Panc1 (cell line): Measurements from ENCODE around the gene PTRHD1. TPM values are rescaled to one million over a fixed set of nuclear protein-coding genes. Genes with fewer than 3 reads are reported as not detected.

Source experiments
- ATAC-seq: fragments of 200-7000 bp; cut with Tn5 transposase; 2 replicates; pipeline ENCODE4 v1.9.1; 2020; ENCODE audit warnings: mild to moderate bottlenecking, moderate library complexity
- BruUV-seq: library from RNA; stranded (reverse); fragments of 400-500 nt; replicated peaks from 2 replicates; lab custom pipeline; 2021; lab: Mats Ljungman, UMichigan
- CTCF ChIA-PET: fragments of 300-600 bp; sonication (Branson Sonifier 250); formaldehyde crosslinking; loops from one replicate; lab custom pipeline; 2022; ENCODE audit warnings: antibody characterized with exemption; lab: Charles Lee
- POLR2A ChIA-PET: fragments of 300-600 bp; sonication (Branson Sonifier 250); formaldehyde crosslinking; loops from one replicate; lab custom pipeline; 2022; ENCODE audit warnings: antibody characterized with exemption; lab: Charles Lee
- DNase-seq: peaks from one replicate; pipeline ENCODE4 v3.0.0-alpha.2; 2010; ENCODE audit warnings: low read depth, low spot score
- H3K27ac ChIP-seq: 2 replicates; pipeline ENCODE4 v1.5.1; 2011; ENCODE audit warnings: mild to moderate bottlenecking, low read length, inconsistent platforms
- H3K27me3 ChIP-seq: fragments of 200-500 bp; sonication (Bioruptor generic); 2 replicates; pipeline ENCODE4 v1.6.0; 2014; ENCODE audit warnings: low read length, inconsistent platforms; ENCODE audit not compliant: control insufficient read depth, insufficient read depth
- H3K36me3 ChIP-seq: fragments of 200-500 bp; sonication (Bioruptor generic); 2 replicates; pipeline ENCODE4 v1.5.1; 2014; ENCODE audit warnings: inconsistent platforms, mild to moderate bottlenecking, low read length, moderate library complexity; ENCODE audit not compliant: control insufficient read depth, insufficient read depth
- H3K4me1 ChIP-seq: 2 replicates; pipeline ENCODE4 v1.5.1; 2011; ENCODE audit warnings: inconsistent platforms, mild to moderate bottlenecking, low read length, moderate library complexity; ENCODE audit not compliant: control insufficient read depth, insufficient read depth
- H3K4me3 ChIP-seq, 2 experiments: 2 replicates each; pipeline ENCODE4 v1.5.1; 2011 to 2012; ENCODE audit warnings: low read depth in 2 of 2, low read length in 2 of 2, mild to moderate bottlenecking in 2 of 2, inconsistent platforms in 1 of 2, moderate library complexity in 1 of 2
- H3K9me3 ChIP-seq: fragments of 200-500 bp; sonication (Bioruptor generic); 2 replicates; pipeline ENCODE4 v1.5.1; 2014; ENCODE audit warnings: low read depth, mild to moderate bottlenecking, inconsistent platforms, low read length, moderate library complexity; ENCODE audit not compliant: control insufficient read depth, insufficient read depth
- POLR2AphosphoS5 ChIP-seq: IDR thresholded peaks from 2 replicates; pipeline ENCODE4 v1.6.1; 2012; ENCODE audit warnings: mild to moderate bottlenecking, low read depth, low read length, moderate library complexity
- SIN3A ChIP-seq: IDR thresholded peaks from 2 replicates; pipeline ENCODE4 v1.6.1; 2012; ENCODE audit warnings: low read depth, mild to moderate bottlenecking, low read length, moderate library complexity, borderline replicate concordance; ENCODE audit not compliant: insufficient read depth
- TCF7L2 ChIP-seq: IDR thresholded peaks from 2 replicates; pipeline ENCODE4 v1.6.1; 2011; ENCODE audit warnings: mild to moderate bottlenecking, low read depth, low read length, inconsistent platforms
- in situ Hi-C: cut with HindIII; loops from 2 replicates; pipeline ENCODE4 v1.10.0; 2016; ENCODE audit warnings: low sequenced_read_pairs, low pct_unique_long_range_greater_than_20kb
- intact Hi-C: fragments of 100-400 bp; cut with micrococcal nuclease; formaldehyde crosslinking; loops from one replicate; pipeline ENCODE4 v1.10.0; 2022; ENCODE audit not compliant: unreplicated experiment
- total RNA-seq: library from RNA; stranded (reverse); gene quantifications from one replicate; pipeline ENCODE4 v1.2.1, GENCODE V29; 2021; ENCODE audit not compliant: unreplicated experiment
- TF ChIP-seq, protein P1 (sequence below), 2 experiments: IDR thresholded peaks; 2 replicates each; pipeline ENCODE4 v1.6.1; 2011 to 2012; ENCODE audit warnings: low read depth in 2 of 2, control low read depth in 1 of 2, low read length in 1 of 2, mild to moderate bottlenecking in 1 of 2, moderate library complexity in 1 of 2; ENCODE audit not compliant: insufficient read depth in 1 of 2
- TF ChIP-seq, protein P2 (sequence below): fragments of 450-650 bp; IDR thresholded peaks from 2 replicates; pipeline ENCODE4 v1.5.1; 2017; ENCODE audit warnings: mild to moderate bottlenecking

Gene PTRHD1
- total RNA-seq, 1 experiment from 2014 or later, result 55.1 TPM

DNA sequence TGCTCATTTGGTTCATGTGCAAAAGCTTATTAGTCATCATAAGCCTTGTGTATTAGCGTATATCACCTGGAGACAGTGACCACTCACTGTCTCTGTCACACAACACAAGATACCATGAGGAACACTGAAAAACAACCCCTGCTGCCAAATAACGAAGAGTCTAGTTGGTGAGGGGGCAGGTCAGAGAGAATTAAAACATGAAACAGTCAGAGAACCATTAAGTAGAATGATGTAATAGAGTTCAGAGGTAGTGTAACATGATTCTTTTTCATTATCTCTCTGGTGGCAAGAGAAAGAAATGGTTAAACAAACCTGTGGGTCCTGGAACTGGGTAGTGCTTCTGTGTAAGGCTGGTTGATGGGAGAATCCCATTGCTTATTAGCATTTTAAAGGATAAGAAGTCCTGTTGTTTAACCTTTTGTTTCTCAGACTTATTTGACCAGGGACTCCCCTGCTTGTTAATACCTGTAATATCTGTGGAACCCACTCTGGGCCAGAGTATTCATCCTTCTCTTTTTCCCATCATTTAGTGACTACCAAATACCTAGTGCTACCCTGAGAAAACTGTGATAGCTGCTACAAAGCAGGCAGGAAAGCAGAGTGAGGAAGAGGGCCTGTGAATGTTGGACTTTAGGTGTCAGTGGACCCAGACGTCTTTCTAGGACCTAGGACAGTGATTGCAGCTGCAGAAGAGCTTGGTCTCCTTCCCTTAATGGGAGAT is 38.0 kb downstream of the PTRHD1 start:
- POLR2A ChIA-PET, result no interaction called here
- Histone ChIP-seq H3K36me3 (peaks cover 8% of the 10 kb centered on the region; the same call in 1 of the 2 replicates), H3K9me3 (no peaks in the 10 kb centered on the region), H3K4me1 (no peaks in the 10 kb centered on the region), H3K27me3 (no peaks in the 10 kb centered on the region), H3K27ac (no peak overlapping the region), H3K4me3 (no peak overlapping the region)
- in situ Hi-C loops, result no loop called here
- CTCF ChIA-PET, result interaction anchor here (0.6 kb wide), 1 partner anchor 28 kb away, joined by 5 read pairs; no protein-coding TSS in a partner anchor
- ATAC-seq (no peak), DNase-seq (no peak)
- no TSS peak for BruUV-seq
- no peak for TF ChIP-seq POLR2AphosphoS5
- TF ChIP-seq TCF7L2, result no peak
- TF ChIP-seq, protein P1, sequence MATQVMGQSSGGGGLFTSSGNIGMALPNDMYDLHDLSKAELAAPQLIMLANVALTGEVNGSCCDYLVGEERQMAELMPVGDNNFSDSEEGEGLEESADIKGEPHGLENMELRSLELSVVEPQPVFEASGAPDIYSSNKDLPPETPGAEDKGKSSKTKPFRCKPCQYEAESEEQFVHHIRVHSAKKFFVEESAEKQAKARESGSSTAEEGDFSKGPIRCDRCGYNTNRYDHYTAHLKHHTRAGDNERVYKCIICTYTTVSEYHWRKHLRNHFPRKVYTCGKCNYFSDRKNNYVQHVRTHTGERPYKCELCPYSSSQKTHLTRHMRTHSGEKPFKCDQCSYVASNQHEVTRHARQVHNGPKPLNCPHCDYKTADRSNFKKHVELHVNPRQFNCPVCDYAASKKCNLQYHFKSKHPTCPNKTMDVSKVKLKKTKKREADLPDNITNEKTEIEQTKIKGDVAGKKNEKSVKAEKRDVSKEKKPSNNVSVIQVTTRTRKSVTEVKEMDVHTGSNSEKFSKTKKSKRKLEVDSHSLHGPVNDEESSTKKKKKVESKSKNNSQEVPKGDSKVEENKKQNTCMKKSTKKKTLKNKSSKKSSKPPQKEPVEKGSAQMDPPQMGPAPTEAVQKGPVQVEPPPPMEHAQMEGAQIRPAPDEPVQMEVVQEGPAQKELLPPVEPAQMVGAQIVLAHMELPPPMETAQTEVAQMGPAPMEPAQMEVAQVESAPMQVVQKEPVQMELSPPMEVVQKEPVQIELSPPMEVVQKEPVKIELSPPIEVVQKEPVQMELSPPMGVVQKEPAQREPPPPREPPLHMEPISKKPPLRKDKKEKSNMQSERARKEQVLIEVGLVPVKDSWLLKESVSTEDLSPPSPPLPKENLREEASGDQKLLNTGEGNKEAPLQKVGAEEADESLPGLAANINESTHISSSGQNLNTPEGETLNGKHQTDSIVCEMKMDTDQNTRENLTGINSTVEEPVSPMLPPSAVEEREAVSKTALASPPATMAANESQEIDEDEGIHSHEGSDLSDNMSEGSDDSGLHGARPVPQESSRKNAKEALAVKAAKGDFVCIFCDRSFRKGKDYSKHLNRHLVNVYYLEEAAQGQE (IDR thresholded peaks at IDR 0.05; ENCODE audit: insufficient read depth in 1 of 2, low read depth in 2 of 2, low read length in 1 of 2), result no peak
- TF ChIP-seq, protein P2, sequence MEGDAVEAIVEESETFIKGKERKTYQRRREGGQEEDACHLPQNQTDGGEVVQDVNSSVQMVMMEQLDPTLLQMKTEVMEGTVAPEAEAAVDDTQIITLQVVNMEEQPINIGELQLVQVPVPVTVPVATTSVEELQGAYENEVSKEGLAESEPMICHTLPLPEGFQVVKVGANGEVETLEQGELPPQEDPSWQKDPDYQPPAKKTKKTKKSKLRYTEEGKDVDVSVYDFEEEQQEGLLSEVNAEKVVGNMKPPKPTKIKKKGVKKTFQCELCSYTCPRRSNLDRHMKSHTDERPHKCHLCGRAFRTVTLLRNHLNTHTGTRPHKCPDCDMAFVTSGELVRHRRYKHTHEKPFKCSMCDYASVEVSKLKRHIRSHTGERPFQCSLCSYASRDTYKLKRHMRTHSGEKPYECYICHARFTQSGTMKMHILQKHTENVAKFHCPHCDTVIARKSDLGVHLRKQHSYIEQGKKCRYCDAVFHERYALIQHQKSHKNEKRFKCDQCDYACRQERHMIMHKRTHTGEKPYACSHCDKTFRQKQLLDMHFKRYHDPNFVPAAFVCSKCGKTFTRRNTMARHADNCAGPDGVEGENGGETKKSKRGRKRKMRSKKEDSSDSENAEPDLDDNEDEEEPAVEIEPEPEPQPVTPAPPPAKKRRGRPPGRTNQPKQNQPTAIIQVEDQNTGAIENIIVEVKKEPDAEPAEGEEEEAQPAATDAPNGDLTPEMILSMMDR, result no peak
- no peak for TF ChIP-seq SIN3A
- intact Hi-C loops, result no loop called here

DNA sequence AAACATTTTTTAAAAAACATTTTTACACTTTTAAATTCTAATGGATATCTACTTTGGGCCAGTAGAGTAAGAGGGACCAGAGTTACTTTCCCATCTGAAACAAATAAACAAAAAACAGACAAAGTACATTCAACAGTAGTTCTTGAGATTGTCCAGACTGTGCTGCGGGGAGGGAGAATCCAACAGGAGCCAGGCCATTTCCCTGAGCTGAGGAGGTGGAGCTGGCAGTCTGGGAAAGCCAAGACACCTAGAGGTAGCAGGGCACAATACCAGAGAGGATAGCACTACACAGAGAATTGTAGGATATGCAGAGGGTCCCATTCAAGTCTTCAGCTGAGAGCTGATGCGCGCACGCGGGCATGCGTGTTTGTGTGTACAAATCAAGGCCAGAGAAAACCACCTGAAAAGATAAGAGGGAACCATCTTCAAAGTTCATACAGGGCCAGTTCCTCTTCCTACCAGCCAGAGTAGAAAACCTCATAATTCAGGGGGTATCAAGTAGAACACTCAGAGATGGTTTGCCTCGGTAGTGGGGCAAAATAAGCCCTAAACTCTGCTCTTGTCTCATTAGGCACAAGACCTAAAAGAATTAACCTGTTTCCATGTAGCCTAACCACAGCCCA is 44.0 kb downstream of the PTRHD1 start:
- no TSS peak for BruUV-seq
- no peak overlapping the region for H3K27ac ChIP-seq
- intact Hi-C loops (no loop called here), in situ Hi-C loops (no loop called here)
- DNase-seq (no peak), ATAC-seq (no peak)
- CTCF ChIA-PET, result no interaction called here
- POLR2A ChIA-PET, result no interaction called here
- H3K4me3 ChIP-seq, result no peak overlapping the region
- no peaks in the 10 kb centered on the region for H3K36me3 ChIP-seq
- TF ChIP-seq, protein P2, result no peak
- TF ChIP-seq, protein P1 (IDR thresholded peaks at IDR 0.05; ENCODE audit: insufficient read depth in 1 of 2, low read depth in 2 of 2, low read length in 1 of 2), result no peak
- TF ChIP-seq SIN3A (no peak), TCF7L2 (no peak), POLR2AphosphoS5 (no peak)
- no peaks in the 10 kb centered on the region for H3K27me3 ChIP-seq
- H3K4me1 ChIP-seq, result no peaks in the 10 kb centered on the region
- H3K9me3 ChIP-seq, result no peaks in the 10 kb centered on the region
